PFSK-1 (cell line): ENCODE results near the gene HDAC4. TPM values are rescaled to one million over a fixed set of nuclear protein-coding genes. Genes with fewer than 3 reads are reported as not detected.
A peak's percentile ranks its signal among the peaks of the same experiment; 100 is the strongest.

ENCODE experiments used
- FOXP2 ChIP-seq: optimal IDR thresholded peaks from 2 replicates; pipeline ENCODE3; 2011; ENCODE audit warnings: borderline replicate concordance, control low read depth, inconsistent platforms; ENCODE audit not compliant: insufficient read depth; ENCODE audit errors: extremely low read length, extremely low read depth
- POLR2AphosphoS5 ChIP-seq: IDR thresholded peaks from 2 replicates; pipeline ENCODE4 v1.6.1; 2012; ENCODE audit warnings: low read depth, mild to moderate bottlenecking, control low read depth, low read length, moderate library complexity
- SIN3A ChIP-seq: IDR thresholded peaks from 2 replicates; pipeline ENCODE4 v1.6.1; 2012; ENCODE audit warnings: mild to moderate bottlenecking, low read length, moderate library complexity, borderline replicate concordance; ENCODE audit not compliant: insufficient read depth
- TAF1 ChIP-seq: IDR thresholded peaks from 2 replicates; pipeline ENCODE4 v1.6.1; 2012; ENCODE audit warnings: low read length, control low read depth, borderline replicate concordance; ENCODE audit not compliant: insufficient read depth
- polyA plus RNA-seq: library from polyadenylated mRNA; unstranded; fragments of >200 nt; gene quantifications from one replicate; pipeline ENCODE4 v1.2.1, GENCODE V29; 2012; ENCODE audit warnings: low read depth, missing spikeins; ENCODE audit not compliant: insufficient read length
- TF ChIP-seq, protein P1 (sequence below), 2 experiments: IDR thresholded peaks; 2 replicates each; pipeline versions ENCODE4 v1.6.1 to v1.8.0; 2011 to 2012; ENCODE audit warnings: low read depth in 2 of 2, low read length in 2 of 2, control low read depth in 1 of 2, inconsistent platforms in 1 of 2, mild to moderate bottlenecking in 1 of 2, moderate library complexity in 1 of 2; ENCODE audit not compliant: insufficient read depth in 1 of 2

The HDAC4 gene
- 22.5 TPM for polyA plus RNA-seq

DNA sequence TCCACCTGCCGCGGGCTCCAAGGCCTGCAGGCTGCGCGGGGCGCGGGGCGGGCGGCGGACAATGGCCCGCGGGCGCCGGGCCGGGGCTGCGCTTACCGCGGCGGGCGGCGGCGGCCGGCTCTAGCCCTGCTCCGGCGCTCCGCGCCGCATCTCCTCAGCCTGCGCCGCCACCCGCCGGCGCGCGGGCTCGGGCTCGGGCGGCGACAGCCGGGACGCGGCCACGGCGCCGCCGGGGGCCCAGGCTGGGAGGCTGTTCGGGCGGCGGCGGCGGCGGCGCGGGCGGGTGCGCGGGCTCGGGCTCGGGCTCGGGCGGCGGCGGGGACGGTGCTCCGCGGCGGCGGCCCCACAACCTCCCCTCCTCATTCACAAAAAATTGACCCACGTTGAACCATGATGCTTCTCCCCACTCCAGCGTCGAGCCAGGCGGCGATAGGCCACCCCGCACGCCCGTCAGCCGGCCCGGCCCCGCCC, at the start of gene HDAC4:
Gene HDAC4, minus strand, starts transcription at position 425 of the 471 bp plus-strand sequence. CDS start 48,321 bp downstream, outside the sequence.
- TF ChIP-seq, protein P1, sequence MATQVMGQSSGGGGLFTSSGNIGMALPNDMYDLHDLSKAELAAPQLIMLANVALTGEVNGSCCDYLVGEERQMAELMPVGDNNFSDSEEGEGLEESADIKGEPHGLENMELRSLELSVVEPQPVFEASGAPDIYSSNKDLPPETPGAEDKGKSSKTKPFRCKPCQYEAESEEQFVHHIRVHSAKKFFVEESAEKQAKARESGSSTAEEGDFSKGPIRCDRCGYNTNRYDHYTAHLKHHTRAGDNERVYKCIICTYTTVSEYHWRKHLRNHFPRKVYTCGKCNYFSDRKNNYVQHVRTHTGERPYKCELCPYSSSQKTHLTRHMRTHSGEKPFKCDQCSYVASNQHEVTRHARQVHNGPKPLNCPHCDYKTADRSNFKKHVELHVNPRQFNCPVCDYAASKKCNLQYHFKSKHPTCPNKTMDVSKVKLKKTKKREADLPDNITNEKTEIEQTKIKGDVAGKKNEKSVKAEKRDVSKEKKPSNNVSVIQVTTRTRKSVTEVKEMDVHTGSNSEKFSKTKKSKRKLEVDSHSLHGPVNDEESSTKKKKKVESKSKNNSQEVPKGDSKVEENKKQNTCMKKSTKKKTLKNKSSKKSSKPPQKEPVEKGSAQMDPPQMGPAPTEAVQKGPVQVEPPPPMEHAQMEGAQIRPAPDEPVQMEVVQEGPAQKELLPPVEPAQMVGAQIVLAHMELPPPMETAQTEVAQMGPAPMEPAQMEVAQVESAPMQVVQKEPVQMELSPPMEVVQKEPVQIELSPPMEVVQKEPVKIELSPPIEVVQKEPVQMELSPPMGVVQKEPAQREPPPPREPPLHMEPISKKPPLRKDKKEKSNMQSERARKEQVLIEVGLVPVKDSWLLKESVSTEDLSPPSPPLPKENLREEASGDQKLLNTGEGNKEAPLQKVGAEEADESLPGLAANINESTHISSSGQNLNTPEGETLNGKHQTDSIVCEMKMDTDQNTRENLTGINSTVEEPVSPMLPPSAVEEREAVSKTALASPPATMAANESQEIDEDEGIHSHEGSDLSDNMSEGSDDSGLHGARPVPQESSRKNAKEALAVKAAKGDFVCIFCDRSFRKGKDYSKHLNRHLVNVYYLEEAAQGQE (IDR thresholded peaks at IDR 0.05; ENCODE audit: insufficient read depth in 1 of 2, low read depth in 2 of 2, low read length in 2 of 2): no peak
- TF ChIP-seq SIN3A (0 out of 2 replicates have a peak, but pooled peaks have one; percentile 32), POLR2AphosphoS5 (no peak), FOXP2 (no peak)

DNA sequence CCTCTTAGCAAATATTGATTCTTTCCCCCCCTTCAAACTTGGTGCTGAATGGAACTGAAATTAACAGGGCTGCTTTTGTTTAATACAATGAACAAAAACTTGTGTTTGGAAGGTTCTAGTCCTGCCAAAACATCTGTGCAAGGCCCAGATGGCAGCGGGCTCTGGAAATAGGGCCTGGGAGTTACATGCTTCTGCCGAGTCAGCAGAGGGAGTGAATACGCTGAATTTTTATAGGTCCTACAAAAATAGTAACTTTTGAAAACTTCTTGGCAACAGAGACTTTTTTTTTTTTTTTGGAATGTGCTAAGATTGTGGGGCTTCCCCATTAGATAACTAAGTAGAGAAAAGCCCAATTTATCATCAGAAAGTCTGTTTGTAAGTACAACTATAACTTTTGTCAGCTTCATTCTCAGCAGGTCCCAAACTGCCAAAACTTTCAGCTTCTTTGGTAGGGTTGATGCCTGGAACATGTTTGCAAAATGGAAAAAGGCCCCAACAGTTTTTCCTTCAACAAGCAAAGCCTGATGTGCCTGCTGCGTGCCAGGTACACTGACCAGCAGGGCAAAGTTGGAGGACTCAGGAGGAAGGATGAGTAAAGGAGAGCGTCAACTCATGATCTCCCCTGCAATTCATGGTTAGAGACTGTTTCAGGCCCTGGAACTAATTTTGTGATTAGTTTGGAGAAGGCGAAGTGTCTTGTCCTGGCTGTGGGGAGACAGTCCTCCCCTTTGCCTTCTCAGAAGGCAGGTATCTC, 45.1 kb upstream of the HDAC4 start:
- TF ChIP-seq, protein P1 (IDR thresholded peaks at IDR 0.05; ENCODE audit: insufficient read depth in 1 of 2, low read depth in 2 of 2, low read length in 2 of 2): no peak
- no peak for TF ChIP-seq SIN3A
- no peak for TF ChIP-seq FOXP2
- TF ChIP-seq TAF1: no peak
- no peak for TF ChIP-seq POLR2AphosphoS5

DNA sequence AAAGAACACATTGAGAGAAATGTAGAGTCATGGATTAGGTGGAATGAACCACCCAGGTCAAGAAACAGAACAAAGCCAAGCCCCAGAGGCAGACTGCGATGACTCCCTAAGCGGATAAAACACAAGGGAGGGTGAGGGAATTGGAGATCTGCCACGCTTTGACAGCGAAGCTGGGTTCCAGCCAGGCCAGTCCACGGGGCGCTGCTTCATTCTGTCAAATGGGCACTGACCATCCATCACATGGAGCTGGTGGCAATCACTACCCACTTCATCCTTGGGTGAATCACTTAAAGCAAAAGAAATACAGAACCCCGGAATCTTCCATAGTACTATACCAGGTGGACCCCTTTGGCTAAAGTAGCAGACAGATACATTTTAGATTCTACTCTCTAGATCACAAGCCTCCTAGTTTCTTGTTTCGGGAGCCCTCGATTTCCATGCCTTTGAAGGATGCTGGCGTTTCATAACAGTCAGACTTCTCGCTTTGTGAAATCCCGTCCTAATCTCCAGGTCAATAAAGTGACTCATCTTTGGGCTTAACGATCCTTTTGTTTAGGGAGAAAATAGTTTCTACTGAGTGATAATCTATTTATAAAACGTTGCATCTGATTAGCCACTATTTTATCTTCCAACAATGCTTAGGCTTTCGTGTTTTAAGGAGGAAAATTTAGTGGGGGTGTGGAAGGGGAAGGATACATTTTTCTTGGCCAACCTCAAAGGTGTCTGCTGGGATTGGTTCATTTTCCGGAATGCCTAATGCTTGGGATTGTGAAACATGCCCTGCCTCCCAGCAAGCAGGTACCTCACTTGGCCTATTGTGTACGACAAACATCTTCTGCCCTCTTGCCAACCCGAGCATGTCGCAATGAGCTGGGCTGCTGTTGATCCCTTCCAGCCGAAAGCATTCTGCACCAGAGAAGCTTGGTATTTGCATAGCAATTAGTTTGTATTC, 44.1 kb upstream of the HDAC4 start:
- TF ChIP-seq, protein P1 (IDR thresholded peaks at IDR 0.05; ENCODE audit: insufficient read depth in 1 of 2, low read depth in 2 of 2, low read length in 2 of 2): no peak

DNA sequence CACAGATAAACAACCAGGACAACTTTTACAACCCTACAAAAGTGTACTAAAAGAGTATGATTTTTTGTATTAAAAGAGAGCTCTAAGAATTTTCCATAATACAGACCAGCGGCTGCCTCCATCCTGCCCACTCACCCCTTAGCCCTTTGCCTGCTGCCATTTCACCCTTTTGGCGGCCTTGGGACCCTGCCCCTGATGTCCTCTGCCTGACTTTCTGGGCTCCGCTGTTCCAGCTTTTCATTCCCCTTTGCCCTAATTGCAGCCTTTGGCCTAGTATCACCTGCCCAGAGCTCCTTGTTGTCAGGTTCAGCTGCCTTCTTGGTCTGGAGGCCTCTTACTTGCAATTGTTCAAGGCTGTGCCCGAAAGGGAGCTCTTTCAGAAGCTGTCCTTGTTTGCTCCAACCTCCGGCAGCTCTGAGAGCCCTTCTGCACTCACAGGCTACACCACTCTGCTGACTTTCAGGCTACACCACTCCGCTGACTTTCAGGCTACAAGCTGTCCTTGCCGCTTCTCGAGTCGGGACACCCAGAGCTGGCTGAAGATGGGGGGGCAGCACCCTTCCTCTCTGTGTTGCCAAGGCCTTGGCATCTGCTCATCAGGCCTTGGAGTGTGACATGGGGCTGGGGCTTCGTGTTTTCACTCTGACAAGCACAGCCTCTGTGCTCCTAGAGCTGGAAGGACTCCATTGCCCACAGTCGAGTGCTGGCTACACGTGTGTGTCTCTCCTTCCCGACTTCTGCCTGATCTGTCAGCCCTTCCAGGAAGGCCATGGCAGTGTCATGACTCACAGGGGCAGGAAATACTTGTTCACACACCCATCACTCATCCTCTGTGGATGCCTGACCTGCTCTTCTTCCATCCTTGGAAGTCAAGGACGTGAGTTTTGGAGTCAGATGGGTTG, 43.1 kb upstream of the HDAC4 start:
- TF ChIP-seq TAF1 (no peak), POLR2AphosphoS5 (no peak), FOXP2 (no peak), SIN3A (no peak)
- TF ChIP-seq, protein P1 (IDR thresholded peaks at IDR 0.05; ENCODE audit: insufficient read depth in 1 of 2, low read depth in 2 of 2, low read length in 2 of 2): no peak
